GM21367 (cell line): ENCODE measurements around the gene ULBP2.
"Not testable (repeated sequence)": the region's sequence is repeated elsewhere in the genome, so short reads cannot be mapped to it uniquely, and the experiment has no call there.

Experiments
- ATAC-seq: cut with Tn5 transposase; IDR thresholded peaks from one replicate; pipeline ENCODE4 v1.9.1; 2021; ENCODE audit not compliant: unreplicated experiment

ULBP2 gene

GRCh38 chr6:149966319-149966718 is 24.5 kb downstream of the ULBP2 start:
- not testable (repeated sequence) for ATAC-seq

DNA sequence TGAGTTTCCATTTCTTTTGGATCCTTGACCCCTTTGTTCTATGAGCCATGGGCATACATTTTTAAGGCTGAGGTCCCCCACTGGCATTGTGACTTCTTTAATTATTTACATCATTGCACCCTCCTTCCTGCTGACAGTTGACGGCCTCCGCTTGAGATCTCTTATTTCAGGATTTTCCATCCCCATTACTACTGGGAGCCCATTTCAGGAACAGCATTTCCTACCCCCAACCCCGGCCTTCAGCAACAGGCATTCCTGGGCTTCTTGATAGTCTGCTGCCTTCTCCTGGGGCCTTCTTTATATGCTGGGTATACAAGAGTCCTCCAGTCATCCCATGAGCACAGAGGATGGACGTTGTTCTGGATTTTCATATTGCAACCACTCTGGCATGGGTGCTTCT is 25.8 kb downstream of the ULBP2 start:
- no peak for ATAC-seq

GRCh38 chr6:149967999-149968398 is 26.2 kb downstream of the ULBP2 start:
- not testable (repeated sequence) for ATAC-seq

DNA sequence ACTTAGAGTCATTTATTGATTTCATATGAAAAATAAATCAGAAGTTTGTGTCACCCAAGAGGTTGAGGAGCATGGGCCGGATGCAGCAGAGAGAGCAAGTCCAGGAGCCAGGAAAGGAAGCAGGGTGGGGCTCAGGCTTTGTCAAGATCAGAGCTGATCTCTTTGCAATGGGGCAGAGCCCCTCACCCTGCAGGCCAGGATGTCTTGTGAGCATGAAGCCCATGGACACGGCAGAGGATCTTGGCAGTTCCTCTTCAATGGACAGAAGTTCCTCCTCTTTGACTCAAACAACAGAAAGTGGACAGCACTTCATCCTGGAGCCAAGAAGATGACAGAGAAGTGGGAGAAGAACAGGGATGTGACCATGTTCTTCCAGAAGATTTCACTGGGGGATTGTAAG is 27.1 kb downstream of the ULBP2 start:
- not testable (repeated sequence) for ATAC-seq

GRCh38 chr6:149969635-149970034 is 27.8 kb downstream of the ULBP2 start:
- ATAC-seq: no peak

GRCh38 chr6:149974394-149974793 is 32.6 kb downstream of the ULBP2 start:
- ATAC-seq: not testable (repeated sequence)

DNA sequence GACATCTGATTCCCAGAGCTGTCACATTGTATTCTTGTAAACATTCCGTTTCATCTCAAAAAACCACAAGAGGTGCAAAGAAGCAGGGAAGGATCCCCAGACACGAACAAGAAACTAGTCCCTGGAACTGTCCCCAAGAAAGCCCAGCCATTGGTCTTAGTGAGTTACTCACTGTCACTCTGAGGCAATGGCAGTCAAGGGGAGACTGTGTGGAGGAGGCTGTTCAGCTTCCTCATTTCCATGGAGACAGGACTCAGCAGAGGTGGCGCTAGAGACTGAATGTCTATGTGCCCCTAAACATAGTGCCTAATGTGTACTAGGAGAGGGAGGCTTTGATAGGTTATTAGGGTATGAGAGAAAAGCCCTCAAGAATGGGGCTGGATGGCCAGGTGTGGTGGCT is 33.0 kb downstream of the ULBP2 start:
- no peak for ATAC-seq

DNA sequence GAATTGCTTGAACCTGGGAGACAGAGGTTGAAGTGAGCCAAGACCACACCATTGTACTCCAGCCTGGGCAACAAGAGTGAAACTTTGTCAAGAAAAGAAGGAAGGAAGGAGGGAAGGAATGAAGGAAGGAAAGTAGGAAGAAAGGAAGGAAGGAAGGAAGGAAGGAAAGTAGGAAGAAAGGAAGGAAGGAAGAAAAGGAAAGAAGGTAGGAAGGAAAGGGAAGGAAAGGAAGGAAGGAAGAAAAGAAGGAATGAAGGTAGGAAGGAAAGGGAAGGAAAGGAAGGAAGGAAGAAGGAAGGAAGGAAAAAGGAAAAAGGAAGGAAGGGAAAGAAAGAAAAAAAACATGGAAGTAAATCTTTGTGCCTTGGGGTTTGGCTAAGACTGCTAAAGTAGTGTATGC is 33.6 kb downstream of the ULBP2 start:
- ATAC-seq: no peak

DNA sequence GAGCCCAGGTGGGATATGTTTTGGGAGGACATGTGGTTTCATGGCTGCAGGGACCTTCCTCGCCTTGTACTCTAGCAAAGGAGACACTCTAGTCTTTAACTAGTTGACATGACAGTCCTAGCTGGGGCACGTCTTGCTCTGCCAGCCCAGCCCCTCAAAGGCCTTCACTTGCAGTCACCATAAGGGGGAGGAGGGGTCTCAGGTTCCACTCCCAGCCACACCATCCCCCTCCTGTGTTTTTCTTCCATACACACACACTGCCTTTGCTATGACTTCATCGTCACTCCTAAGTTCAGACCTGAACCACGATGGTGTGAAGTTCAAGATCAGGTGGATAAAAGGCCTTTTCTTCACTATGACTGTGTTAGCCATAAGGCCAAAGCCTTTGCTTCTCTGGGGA is 35.4 kb downstream of the ULBP2 start:
- no peak for ATAC-seq

- ATAC-seq: no peak
These were observed 36.8 kb downstream of the ULBP2 start for GRCh38 chr6:149978610-149979009.

DNA sequence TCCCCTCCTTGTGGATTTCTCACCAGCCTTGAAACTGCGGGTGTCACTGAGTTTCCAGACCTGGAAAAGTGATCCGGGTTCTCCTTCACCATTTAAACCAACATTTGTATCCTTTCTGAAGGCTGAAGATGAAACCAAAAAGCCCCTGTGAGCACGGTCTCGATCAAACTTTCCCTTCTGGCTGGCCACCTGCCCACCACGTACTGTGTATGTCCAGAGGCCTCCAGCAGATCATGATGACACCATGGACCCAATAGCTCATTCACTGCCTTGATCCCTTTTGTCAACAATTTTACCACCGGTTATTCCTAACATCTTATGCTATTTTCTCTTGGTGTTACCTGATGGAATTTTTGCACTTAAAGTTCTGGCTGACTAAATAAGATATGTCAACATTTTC is 37.5 kb downstream of the ULBP2 start:
- no peak for ATAC-seq

DNA sequence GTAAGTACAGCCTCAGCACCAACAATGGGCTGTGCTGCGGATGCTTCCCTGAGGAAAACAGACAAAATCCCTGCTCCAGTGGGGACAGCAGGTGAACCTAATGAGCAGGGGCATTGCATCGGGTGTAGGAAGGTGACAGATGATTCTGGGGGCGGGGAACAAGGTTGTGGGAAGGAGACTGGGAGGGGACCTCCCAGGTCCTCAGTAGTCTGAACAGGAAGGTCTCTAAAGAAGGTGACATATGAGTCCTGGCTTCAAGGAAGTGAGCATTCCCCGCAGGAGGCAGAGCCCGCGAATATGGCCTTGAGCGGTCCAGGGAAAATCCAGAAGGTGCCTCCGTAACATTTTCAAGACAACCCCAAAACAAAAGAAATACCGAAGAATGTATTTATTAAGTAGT is 41.3 kb downstream of the ULBP2 start:
- no peak for ATAC-seq

- ATAC-seq: no peak
These were observed 43.0 kb downstream of the ULBP2 start for GRCh38 chr6:149984773-149985172.

DNA sequence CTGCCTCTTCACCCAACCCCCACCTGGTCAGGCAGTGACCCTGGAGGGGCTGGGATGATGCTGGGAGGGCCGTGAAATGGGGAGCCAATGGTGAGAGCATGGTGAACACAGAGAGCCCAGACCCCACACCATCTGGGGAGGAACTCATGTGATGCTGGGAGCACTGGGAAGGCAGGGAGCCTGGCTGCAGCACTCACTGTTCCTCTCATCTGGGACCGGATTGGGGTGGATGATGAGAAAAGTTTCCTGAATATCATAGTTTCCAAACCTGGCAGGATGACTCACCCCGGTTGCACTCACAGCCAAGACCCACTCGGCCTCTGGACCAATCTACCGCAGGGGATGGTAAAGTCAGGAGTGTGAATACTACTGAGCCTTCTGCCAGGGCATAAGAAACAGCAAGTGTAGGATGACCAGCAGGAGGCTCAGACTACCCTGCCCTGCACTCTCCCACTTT is 43.7 kb downstream of the ULBP2 start:
- no peak for ATAC-seq

GRCh38 chr6:149987602-149988107 is 45.8 kb downstream of the ULBP2 start:
- no peak for ATAC-seq

DNA sequence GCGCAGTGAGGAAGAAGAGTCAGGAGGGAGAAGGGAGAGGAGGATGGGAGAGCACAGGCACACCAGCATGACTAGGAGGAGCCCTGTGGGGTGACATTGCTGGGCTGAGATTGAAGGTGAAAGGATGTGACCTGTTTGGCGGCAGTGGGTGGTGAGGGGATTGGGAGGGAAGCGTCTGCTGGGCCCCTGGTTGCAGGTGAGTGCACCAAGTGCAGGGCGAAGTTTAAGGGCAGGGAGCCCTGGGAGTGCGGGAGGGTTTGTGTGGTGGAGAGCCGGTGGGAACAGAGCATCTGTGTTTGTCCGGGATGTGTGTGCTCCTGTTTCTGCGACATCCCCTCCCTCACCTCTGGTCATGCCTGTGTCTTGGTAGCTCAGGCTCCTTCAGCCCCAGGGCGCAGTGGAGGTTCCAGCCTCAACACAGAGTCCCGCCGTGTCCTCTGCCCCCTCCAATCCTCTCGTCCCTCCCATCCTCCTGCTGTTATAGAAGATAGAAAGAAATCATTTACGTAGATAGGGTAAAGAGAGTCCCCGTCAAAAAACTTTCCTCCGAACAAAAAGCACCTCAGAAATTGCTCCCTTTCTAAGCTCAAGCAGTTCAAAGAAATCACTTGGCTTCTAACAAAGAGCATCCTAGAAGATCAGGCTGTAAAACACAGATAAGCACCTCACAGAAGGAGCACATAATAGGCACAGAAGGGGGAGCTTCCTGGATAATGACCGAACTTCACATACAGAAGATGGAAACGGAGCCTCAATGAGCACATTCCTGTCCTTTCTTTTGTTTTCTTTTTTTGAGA is 46.9 kb downstream of the ULBP2 start:
- no peak for ATAC-seq

- ATAC-seq: no peak
These were observed 48.4 kb downstream of the ULBP2 start for GRCh38 chr6:149990212-149990660.

DNA sequence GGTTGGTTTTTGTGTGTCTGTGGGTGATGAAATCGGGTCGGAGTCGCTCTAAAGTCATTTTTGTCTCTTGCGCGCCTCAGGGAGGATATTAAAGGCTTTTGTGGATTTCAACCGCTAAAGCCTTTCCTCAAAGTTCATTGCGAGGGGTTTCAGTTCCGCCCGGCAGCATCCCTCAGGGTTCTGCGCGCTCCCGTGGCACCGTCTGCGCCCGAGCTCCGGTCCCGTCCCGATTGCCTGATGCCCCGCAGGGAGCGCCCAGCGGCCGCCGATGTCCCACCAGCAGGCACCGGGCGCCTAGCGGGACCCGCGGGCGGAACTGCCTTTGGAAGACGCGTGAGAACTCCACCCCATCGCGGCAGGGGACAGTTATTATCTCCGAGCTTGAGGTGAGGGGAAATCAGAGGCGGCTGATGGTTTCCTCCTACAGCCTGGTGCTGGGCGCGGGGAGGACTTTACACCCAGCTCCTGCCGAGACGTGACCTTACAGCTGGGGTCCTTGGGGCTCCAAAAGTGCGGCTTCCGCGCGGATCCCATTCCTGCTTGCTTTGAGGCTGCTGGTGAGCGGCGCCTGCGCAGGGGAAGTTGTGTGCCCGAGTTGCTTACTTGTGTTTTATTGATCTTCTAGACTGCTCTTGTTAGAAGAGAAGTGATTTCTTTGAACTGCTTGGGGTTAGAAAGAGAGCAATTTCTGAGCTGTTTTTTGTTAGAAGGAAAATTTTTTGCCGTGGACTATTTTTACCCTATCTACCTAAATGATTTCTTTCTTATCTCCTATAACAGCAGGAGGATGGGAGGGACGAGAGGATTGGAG is 49.1 kb downstream of the ULBP2 start:
- no peak for ATAC-seq

DNA sequence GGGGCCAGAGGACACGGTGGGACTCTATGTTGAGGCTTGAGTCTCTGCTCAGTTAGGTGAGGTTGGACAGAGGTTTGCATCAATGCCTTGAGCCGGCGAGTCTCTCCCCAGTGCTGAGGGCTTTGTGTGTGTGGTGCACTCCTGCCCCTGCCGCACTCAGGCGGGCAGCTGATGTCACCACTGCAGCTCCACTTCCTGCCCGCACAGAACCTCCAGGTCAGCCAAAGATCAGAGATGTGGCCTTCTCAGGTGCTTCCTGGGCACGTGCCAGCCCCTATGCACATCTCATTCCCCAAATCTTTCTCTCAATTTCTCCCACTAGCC is 49.6 kb downstream of the ULBP2 start:
- ATAC-seq: not testable (repeated sequence)

GRCh38 chr6:149991838-149992237 is 50.0 kb downstream of the ULBP2 start:
- ATAC-seq: no peak

- no peak for ATAC-seq
These were observed 53.5 kb downstream of the ULBP2 start for GRCh38 chr6:149995235-149995750.

GRCh38 chr6:149995971-149996370 is 54.2 kb downstream of the ULBP2 start:
- ATAC-seq: no peak
